ENCODE measurements around the gene BDKRB2. TPM values are rescaled to one million over a fixed set of nuclear protein-coding genes. Genes with fewer than 3 reads are reported as not detected.
A peak's percentile ranks its signal among the peaks of the same experiment; 100 is the strongest.

Gene BDKRB2
- total and polyA plus RNA-seq, 2 of the 13 experiments (the other 11 are each of a cell fraction or from before 2014, with no cell fraction given) = 0.03 TPM; not detected in 1

DNA sequence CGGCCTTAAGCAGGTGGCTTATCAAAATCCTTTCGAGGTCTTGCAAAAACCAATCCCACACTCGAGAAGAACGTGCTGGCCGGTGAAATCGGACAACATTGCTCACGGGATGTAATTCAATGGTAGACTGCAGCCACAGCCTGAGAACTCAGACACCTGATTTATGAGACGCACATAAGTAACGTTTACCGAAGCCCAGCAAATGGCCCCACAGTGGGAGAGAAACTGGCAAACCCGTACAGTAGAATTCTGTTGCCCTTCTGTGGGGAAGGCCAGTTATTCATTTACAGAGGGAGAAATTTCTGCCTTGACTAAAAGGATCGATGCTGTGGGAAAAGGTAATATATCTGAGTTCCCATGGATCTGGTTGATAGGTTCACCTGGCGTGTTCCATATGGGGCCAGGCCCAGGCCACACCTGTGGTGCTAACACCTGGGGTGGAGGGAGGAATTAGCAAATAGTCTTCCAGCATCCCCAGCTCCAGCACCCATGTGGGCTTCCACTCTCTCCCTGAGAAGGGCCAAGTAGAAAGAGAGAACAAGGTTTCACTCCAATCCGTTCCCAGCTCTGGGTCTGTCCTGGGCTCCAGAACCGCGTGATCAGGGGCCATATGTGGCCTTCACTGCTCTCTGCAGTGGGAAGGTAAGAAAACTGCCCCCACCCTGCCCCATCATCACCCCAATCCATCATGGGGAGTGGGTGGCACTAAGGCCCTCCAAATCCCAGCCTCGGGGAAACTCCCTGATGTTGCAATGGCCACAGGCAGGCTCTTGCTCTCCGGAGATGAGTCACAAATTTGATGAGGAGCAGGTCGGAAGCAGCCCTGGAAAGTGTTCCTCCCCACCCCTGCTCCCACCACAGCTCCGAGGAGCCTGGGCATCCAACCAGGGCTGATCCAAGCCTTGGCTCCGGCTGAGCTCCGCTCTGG lies 64.1 kb downstream of the BDKRB2 start:
- CTCF ChIA-PET (ENCODE audit: low intra/inter-chr PET ratio, low total read pairs) = no interaction called here
- ATAC-seq = peak; percentile 74
- TF ChIP-seq CEBPG (CRISPR knock-in tag; IDR thresholded peaks at IDR 0.05) (0 out of 2 replicates have a peak, but pooled peaks have one; percentile 21), MXD4 (CRISPR knock-in tag; IDR thresholded peaks at IDR 0.05) (no peak), GTF2F1 (IDR thresholded peaks at IDR 0.05; ENCODE audit: low read length) (no peak), ZBTB3 (CRISPR knock-in tag; IDR thresholded peaks at IDR 0.05; ENCODE audit: borderline replicate concordance, low read depth) (no peak), YY1 (IDR thresholded peaks at IDR 0.05; ENCODE audit: insufficient read depth, insufficient replicate concordance, low read depth, low read length) (no peak), NFATC3 (CRISPR knock-in tag; IDR thresholded peaks at IDR 0.05) (no peak), SOX13 (IDR thresholded peaks at IDR 0.05) (no peak), SOX13 (CRISPR knock-in tag; conservative IDR thresholded peaks at IDR 0.05 in 1 of 2, IDR thresholded peaks at IDR 0.05 in 1 of 2) (no peak), ZNF768 (CRISPR knock-in tag; IDR thresholded peaks at IDR 0.05) (no peak), ZNF569 (CRISPR knock-in tag; IDR thresholded peaks at IDR 0.05; ENCODE audit: borderline replicate concordance) (no peak), HMGA1 (CRISPR knock-in tag; conservative IDR thresholded peaks at IDR 0.05) (no peak), TEF (CRISPR knock-in tag; IDR thresholded peaks at IDR 0.05) (no peak), SAP130 (CRISPR knock-in tag; IDR thresholded peaks at IDR 0.05; ENCODE audit: low read depth) (no peak), SRY (CRISPR knock-in tag; IDR thresholded peaks at IDR 0.05) (no peak), KDM5A (IDR thresholded peaks at IDR 0.05; ENCODE audit: borderline replicate concordance, low read length) (no peak), ZNF354B (CRISPR knock-in tag; IDR thresholded peaks at IDR 0.05) (no peak)
- TF ChIP-seq, protein P1, sequence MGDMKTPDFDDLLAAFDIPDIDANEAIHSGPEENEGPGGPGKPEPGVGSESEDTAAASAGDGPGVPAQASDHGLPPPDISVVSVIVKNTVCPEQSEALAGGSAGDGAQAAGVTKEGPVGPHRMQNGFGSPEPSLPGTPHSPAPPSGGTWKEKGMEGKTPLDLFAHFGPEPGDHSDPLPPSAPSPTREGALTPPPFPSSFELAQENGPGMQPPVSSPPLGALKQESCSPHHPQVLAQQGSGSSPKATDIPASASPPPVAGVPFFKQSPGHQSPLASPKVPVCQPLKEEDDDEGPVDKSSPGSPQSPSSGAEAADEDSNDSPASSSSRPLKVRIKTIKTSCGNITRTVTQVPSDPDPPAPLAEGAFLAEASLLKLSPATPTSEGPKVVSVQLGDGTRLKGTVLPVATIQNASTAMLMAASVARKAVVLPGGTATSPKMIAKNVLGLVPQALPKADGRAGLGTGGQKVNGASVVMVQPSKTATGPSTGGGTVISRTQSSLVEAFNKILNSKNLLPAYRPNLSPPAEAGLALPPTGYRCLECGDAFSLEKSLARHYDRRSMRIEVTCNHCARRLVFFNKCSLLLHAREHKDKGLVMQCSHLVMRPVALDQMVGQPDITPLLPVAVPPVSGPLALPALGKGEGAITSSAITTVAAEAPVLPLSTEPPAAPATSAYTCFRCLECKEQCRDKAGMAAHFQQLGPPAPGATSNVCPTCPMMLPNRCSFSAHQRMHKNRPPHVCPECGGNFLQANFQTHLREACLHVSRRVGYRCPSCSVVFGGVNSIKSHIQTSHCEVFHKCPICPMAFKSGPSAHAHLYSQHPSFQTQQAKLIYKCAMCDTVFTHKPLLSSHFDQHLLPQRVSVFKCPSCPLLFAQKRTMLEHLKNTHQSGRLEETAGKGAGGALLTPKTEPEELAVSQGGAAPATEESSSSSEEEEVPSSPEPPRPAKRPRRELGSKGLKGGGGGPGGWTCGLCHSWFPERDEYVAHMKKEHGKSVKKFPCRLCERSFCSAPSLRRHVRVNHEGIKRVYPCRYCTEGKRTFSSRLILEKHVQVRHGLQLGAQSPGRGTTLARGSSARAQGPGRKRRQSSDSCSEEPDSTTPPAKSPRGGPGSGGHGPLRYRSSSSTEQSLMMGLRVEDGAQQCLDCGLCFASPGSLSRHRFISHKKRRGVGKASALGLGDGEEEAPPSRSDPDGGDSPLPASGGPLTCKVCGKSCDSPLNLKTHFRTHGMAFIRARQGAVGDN (CRISPR knock-in tag; IDR thresholded peaks at IDR 0.05) = 0 out of 2 replicates have a peak, but pooled peaks have one; percentile 32
- TF ChIP-seq, protein P2, sequence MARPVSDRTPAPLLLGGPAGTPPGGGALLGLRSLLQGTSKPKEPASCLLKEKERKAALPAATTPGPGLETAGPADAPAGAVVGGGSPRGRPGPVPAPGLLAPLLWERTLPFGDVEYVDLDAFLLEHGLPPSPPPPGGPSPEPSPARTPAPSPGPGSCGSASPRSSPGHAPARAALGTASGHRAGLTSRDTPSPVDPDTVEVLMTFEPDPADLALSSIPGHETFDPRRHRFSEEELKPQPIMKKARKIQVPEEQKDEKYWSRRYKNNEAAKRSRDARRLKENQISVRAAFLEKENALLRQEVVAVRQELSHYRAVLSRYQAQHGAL (CRISPR knock-in tag; IDR thresholded peaks at IDR 0.05; ENCODE audit: not compliant biosample characterization) = no peak

More for the DNA sequence above, 64.1 kb downstream of the BDKRB2 start:
- H3K27ac ChIP-seq (ENCODE audit: extremely low read length, insufficient read depth, low read length) = no peak overlapping the region
- peak overlapping the region in 1 of 3 experiments; percentile 2; a peak in 1 of 6 replicates for H3K4me3 ChIP-seq (replicated peaks in 1 of 3; ENCODE audit: insufficient read depth in 1 of 3, low read depth in 2 of 3, low read length in 3 of 3)
- H3K4me2 ChIP-seq (ENCODE audit: low read depth, low read length) = peak overlapping the region; percentile 47
- peaks cover 7% of the 10 kb centered on the region; the same call in 1 of the 2 replicates for H3K9me3 ChIP-seq (ENCODE audit: low read length)
- H3K27me3 ChIP-seq (ENCODE audit: control insufficient read depth in 1 of 2, insufficient read depth in 2 of 2, low read length in 2 of 2) = peaks cover 0 to 13% of the 10 kb centered on the region in 2 experiments; a peak in 1 of 5 replicates
- H4K20me1 ChIP-seq (ENCODE audit: insufficient read depth, low read length) = no peaks in the 10 kb centered on the region
- FAIRE-seq (no peak), DNase-seq (ENCODE audit: low spot score) (no peak)
- H3K79me2 ChIP-seq (ENCODE audit: insufficient read depth, low read length) = no peaks in the 10 kb centered on the region
- in situ Hi-C loops (cut with HindIII; ENCODE audit: extremely low pct_ligation_motif_present, low pct_unique_long_range_greater_than_20kb) = no loop called here
- POLR2A ChIA-PET = no interaction called here
- peaks cover 22% of the 10 kb centered on the region for H3K4me1 ChIP-seq (ENCODE audit: insufficient read depth, low read length)
- H3K9ac ChIP-seq (ENCODE audit: insufficient read depth, low read depth, low read length) = no peak overlapping the region
- H3K36me3 ChIP-seq (replicated peaks in 1 of 2; ENCODE audit: control insufficient read depth in 1 of 2, insufficient read depth in 2 of 2, low read length in 2 of 2) = no peaks in the 10 kb centered on the region
- 27% methylated on average over 16 of the region's 22 CpGs for WGBS (ENCODE audit: low lambda C conversion rate)
- no peak overlapping the region for H2AFZ ChIP-seq (ENCODE audit: low read length)
- BruUV-seq (replicated peaks) = no TSS peak
- intact Hi-C loops (cut with micrococcal nuclease; ENCODE audit: unreplicated experiment) = loop anchor here (10.0 kb wide), 1 partner anchor 64 kb away; the partner anchor contains the start of gene BDKRB2
